Omental fat pad (tissue), 4 donors: ENCODE measurements around the gene WDHD1. TPM values are rescaled to one million over a fixed set of nuclear protein-coding genes. Genes with fewer than 3 reads are reported as not detected.
A peak's percentile ranks its signal among the peaks of the same experiment; 100 is the strongest.

Experiments
- ATAC-seq: fragments of 150-250 bp; one replicate; pipeline ENCODE4 v1.9.1; 2016; ENCODE audit warnings: mild to moderate bottlenecking, moderate library complexity; ENCODE audit not compliant: low FRiP score
- DNase-seq: peaks from one replicate; pipeline ENCODE4 v3.0.0-alpha.2; 2019; ENCODE audit warnings: low spot score
- CTCF ChIP-seq, 3 donors: fragments of 450-650 bp; IDR thresholded peaks; one replicate each; pipeline ENCODE4 v1.5.1; 2016 to 2017; ENCODE audit warnings: antibody characterized with exemption in 3 of 3, mild to moderate bottlenecking in 3 of 3, moderate library complexity in 2 of 3
- total RNA-seq, 4 donors: library from RNA; depleted of rRNA; stranded (reverse); fragments of >200 nt; gene quantifications; one replicate each; pipeline ENCODE4 v1.1.0, GENCODE V29; 2016

The WDHD1 gene, protein sequence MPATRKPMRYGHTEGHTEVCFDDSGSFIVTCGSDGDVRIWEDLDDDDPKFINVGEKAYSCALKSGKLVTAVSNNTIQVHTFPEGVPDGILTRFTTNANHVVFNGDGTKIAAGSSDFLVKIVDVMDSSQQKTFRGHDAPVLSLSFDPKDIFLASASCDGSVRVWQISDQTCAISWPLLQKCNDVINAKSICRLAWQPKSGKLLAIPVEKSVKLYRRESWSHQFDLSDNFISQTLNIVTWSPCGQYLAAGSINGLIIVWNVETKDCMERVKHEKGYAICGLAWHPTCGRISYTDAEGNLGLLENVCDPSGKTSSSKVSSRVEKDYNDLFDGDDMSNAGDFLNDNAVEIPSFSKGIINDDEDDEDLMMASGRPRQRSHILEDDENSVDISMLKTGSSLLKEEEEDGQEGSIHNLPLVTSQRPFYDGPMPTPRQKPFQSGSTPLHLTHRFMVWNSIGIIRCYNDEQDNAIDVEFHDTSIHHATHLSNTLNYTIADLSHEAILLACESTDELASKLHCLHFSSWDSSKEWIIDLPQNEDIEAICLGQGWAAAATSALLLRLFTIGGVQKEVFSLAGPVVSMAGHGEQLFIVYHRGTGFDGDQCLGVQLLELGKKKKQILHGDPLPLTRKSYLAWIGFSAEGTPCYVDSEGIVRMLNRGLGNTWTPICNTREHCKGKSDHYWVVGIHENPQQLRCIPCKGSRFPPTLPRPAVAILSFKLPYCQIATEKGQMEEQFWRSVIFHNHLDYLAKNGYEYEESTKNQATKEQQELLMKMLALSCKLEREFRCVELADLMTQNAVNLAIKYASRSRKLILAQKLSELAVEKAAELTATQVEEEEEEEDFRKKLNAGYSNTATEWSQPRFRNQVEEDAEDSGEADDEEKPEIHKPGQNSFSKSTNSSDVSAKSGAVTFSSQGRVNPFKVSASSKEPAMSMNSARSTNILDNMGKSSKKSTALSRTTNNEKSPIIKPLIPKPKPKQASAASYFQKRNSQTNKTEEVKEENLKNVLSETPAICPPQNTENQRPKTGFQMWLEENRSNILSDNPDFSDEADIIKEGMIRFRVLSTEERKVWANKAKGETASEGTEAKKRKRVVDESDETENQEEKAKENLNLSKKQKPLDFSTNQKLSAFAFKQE
- total RNA-seq = 1 to 10 TPM; 1.4 to 2.0 (median 1.6) TPM

GRCh38 chr14:55026793-55027561 is at the start of gene WDHD1, which contains the start of gene SOCS4:
Gene WDHD1 (minus strand): TSS chr14:55027099. CDS start chr14:55026787, 312 bp downstream.
Gene SOCS4 (plus strand): TSS chr14:55027236. CDS start chr14:55043042, 15,806 bp downstream.
- DNase-seq (peak; percentile 84), ATAC-seq (peak; percentile 98)
- no peak for TF ChIP-seq CTCF (IDR thresholded peaks at IDR 0.05)

DNA sequence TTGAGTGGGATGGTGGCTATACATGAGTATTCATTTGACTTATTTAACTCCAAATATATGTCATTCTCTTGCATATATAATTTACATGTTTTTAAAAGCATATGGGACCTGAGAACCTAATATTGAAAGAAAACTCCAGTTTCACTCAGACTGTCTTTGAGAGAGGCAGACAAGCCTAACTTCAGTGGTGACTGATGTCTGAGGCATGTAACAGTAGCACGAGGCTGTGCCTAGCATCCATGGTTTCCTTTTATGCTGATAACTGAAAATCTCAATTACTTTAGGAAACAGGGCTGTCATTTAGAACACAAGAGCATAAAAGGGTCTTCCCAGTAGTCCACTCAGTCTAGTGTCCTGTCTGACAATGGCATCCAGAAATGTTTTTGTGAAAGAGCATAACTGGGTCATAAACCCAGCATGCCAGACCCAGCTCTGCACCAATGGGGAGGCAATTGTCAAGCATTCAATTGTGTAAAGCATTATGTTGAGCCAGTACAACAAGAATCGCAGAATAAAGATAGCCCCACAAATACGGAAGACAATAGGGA is 48.8 kb upstream of the WDHD1 start:
- DNase-seq (no peak), ATAC-seq (no peak)
- no peak for TF ChIP-seq CTCF (IDR thresholded peaks at IDR 0.05)

- no peak for ATAC-seq
- TF ChIP-seq CTCF (IDR thresholded peaks at IDR 0.05) = no peak
- DNase-seq = no peak
Measured at GRCh38 chr14:55074662-55075061, 47.8 kb upstream of the WDHD1 start.

DNA sequence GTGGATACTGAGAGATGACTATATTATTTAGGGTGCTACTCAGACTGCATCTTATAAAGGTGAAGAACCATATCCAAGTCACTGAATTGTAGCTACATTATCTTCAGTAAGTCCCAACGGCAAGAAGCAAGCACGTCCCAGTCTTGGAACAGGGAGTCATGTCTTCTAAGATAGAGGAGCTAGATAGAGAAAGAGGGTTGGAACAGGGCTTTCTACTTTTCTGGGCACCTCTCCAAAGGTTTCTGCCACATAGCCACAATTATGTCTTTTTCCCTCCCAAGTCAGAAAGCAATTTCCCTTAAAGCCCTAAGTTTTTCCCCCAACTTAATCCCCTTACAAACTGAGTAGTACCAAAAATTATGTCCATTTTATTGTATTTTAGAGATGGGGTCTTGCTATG is 47.0 kb upstream of the WDHD1 start:
- no peak for ATAC-seq
- no peak for DNase-seq
- TF ChIP-seq CTCF (IDR thresholded peaks at IDR 0.05) = no peak

DNA sequence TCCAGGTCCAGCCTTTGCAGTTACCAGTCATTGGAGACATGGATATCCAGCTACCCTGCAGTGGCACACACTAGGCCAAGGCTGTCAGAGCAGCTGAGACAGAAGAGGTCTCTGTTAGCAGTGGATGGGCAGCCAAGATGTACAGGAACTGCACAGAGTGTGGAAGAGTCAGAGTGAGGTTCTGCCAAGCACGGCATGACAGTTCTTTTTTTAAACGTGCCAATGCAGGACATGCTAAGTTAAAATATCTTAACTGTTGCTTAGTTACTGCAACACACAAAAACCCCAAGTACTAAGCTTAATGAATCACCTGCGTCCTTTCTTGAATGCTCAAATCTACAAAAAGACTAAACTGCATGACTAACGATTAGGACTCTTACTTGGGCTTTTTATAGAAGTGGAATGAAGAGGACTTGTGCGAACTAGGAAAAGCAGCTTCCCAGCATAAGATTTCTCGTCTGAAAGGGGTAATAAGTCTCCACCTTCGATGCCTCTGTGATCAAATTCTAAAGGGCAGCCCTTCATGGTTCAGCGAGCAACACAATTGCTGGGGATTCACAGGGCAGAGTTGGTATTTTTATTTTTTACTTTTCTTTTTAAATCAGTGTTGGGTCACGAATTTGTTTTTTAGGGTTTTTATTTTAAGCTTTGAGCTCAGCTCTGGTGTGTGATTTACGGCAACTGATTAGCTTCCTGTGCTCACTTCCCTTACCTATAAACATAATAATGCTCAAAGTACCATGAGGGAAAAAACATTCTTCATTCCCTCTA is 45.2 kb upstream of the WDHD1 start:
- ATAC-seq = peak; percentile 94
- no peak for DNase-seq
- no peak for TF ChIP-seq CTCF (IDR thresholded peaks at IDR 0.05)
